RWPE2 (cell line): ENCODE data around the gene NAMPT.

Source experiments
- ATAC-seq: fragments of 200-7000 bp; cut with Tn5 transposase; 3 replicates; pipeline ENCODE4 v1.9.1; 2021; ENCODE audit warnings: low read depth
- DNase-seq: peaks from one replicate; pipeline ENCODE4 v3.0.0-alpha.2; 2020; ENCODE audit warnings: low spot score
- H3K27ac ChIP-seq: fragments of 450-650 bp; 2 replicates; pipeline ENCODE4 v1.5.1; 2017; ENCODE audit warnings: mild to moderate bottlenecking; ENCODE audit not compliant: poor library complexity, severe bottlenecking
- H3K27me3 ChIP-seq: fragments of 250-450 bp; sonication (Bioruptor Pico); 2 replicates; pipeline ENCODE4 v1.5.1; 2021; ENCODE audit warnings: mild to moderate bottlenecking, moderate library complexity; ENCODE audit not compliant: insufficient read depth, poor library complexity, severe bottlenecking
- H3K36me3 ChIP-seq: fragments of 250-450 bp; sonication (Bioruptor Pico); 2 replicates; pipeline ENCODE4 v1.5.1; 2020; ENCODE audit warnings: low read depth, mild to moderate bottlenecking, moderate library complexity
- H3K4me1 ChIP-seq: fragments of 250-450 bp; sonication (Bioruptor Pico); 2 replicates; pipeline ENCODE4 v1.5.1; 2021; ENCODE audit warnings: mild to moderate bottlenecking, moderate library complexity; ENCODE audit not compliant: insufficient read depth, poor library complexity, severe bottlenecking
- H3K4me3 ChIP-seq: fragments of 250-450 bp; sonication (Bioruptor Pico); 2 replicates; pipeline ENCODE4 v1.5.1; 2021; ENCODE audit warnings: mild to moderate bottlenecking, moderate library complexity; ENCODE audit not compliant: severe bottlenecking
- H3K9me3 ChIP-seq: fragments of 250-450 bp; sonication (Bioruptor Pico); 2 replicates; pipeline ENCODE4 v1.5.1; 2021; ENCODE audit warnings: mild to moderate bottlenecking, moderate library complexity; ENCODE audit not compliant: severe bottlenecking
- CTCF ChIP-seq: fragments of 450-650 bp; IDR thresholded peaks from one replicate; pipeline ENCODE4 v1.5.1; 2017; ENCODE audit warnings: mild to moderate bottlenecking, moderate library complexity; ENCODE audit not compliant: poor library complexity, severe bottlenecking

Gene NAMPT

GRCh38 chr7:106284714-106285050, at the start of gene NAMPT:
TSS of gene NAMPT (minus strand) at chr7:106284983. CDS start at chr7:106284884, 99 bp downstream.
- Histone ChIP-seq H3K4me1 (peaks cover 25% of the 10 kb centered on the region), H3K4me3 (peak within 1 kb of the TSS; percentile 92), H3K27me3 (no peaks in the 10 kb centered on the region), H3K36me3 (peaks cover 6% of the 10 kb centered on the region; the same call in 1 of the 2 replicates), H3K9me3 (no peaks in the 10 kb centered on the region), H3K27ac (peak within 1 kb of the TSS; percentile 88)
- TF ChIP-seq CTCF, result no peak
- DNase-seq (no peak), ATAC-seq (no peak)

GRCh38 chr7:106332201-106332600, 47.4 kb upstream of the NAMPT start:
- H3K9me3 ChIP-seq, result peaks cover 3% of the 10 kb centered on the region
- TF ChIP-seq CTCF, result no peak
- DNase-seq (no peak), ATAC-seq (no peak)
- peaks cover 7% of the 10 kb centered on the region for H3K4me1 ChIP-seq
- no peak overlapping the region for H3K4me3 ChIP-seq
- H3K27me3 ChIP-seq, result no peaks in the 10 kb centered on the region
- no peak overlapping the region for H3K27ac ChIP-seq
- no peaks in the 10 kb centered on the region for H3K36me3 ChIP-seq

GRCh38 chr7:106331441-106332175, 46.8 kb upstream of the NAMPT start:
- peaks cover 7% of the 10 kb centered on the region for H3K4me1 ChIP-seq
- no peak overlapping the region for H3K4me3 ChIP-seq
- H3K36me3 ChIP-seq, result no peaks in the 10 kb centered on the region
- DNase-seq (no peak), ATAC-seq (no peak)
- no peak overlapping the region for H3K27ac ChIP-seq
- no peaks in the 10 kb centered on the region for H3K9me3 ChIP-seq
- TF ChIP-seq CTCF, result no peak
- H3K27me3 ChIP-seq, result no peaks in the 10 kb centered on the region

- 0 out of 3 replicates have a peak, but pooled peaks have one; percentile 42 for ATAC-seq
These were observed 45.4 kb upstream of the NAMPT start for GRCh38 chr7:106329971-106330733.

More at GRCh38 chr7:106329971-106330733, 45.4 kb upstream of the NAMPT start:
- Histone ChIP-seq H3K4me1 (peaks cover 7% of the 10 kb centered on the region), H3K27ac (no peak overlapping the region), H3K27me3 (no peaks in the 10 kb centered on the region), H3K4me3 (no peak overlapping the region), H3K36me3 (no peaks in the 10 kb centered on the region), H3K9me3 (no peaks in the 10 kb centered on the region)
- TF ChIP-seq CTCF, result no peak
- DNase-seq, result no peak
